HG03103 (cell line): ENCODE data around the gene DYSF.

Source experiments
- ATAC-seq: cut with Tn5 transposase; IDR thresholded peaks from one replicate; pipeline ENCODE4 v1.9.1; 2021; ENCODE audit warnings: low read depth; ENCODE audit not compliant: unreplicated experiment

Gene DYSF

GRCh38 chr2:71714601-71715240 lies 261.4 kb downstream of the DYSF start:
- ATAC-seq = no peak

DNA sequence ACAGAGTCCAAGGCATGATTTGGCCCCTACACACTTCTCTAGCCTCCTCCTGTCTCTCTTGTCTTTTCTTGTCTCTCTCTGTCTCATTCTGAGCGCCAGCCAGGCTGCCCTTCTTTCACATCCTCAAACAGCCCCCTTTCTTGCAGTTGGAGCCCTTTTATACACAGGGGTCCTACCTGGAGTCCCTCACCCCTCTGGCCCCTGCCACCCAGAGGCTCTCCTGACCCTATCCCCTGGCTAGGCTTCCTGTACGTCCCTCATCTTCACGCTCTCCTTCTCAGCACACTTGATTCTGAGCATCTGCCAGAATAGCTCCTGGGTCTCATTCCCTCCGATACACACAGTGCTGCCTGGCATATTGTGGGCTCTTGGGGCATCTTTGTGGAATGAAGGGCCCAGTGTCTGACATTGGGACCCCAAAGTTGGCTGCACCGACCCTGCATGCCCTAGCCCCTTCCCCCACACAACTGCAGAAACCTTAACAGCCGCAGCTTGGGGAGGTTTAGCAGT lies 261.9 kb downstream of the DYSF start:
- ATAC-seq = no peak

DNA sequence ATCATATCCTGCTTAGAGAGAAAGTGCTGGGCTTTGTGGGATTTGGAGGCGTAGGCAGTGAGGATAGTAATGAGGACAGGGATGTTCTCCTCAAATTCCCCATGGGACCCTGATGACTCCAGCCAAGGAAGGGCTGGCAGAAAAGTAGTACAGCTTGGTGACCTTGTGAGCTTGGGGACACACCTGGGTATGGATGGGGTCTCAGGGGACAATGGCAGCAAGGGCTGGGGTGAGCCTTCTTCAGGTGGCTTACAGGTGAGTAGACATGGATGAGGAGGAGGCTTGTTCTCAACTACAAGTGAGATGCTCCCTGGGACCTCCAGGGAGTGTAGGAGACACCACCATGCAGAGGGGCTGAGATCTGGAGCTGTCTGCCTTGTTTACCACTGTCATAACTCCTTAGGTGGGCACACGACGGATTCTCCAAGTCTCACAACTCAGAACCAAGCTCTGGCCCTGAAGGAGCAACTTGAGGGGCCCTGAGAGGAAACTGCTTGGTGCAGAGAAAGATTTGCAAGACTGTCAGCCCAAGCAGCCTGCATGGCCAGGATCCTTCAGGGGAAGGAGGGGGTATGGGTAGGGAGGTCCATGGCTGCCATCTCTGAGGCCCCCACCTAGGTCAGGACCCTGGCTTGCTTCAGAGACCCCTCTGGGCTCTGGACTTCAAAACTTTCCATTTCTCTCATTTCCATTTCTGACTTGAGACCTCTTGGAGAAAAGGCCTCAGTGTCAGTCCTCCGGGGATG lies 262.8 kb downstream of the DYSF start:
- ATAC-seq = no peak

DNA sequence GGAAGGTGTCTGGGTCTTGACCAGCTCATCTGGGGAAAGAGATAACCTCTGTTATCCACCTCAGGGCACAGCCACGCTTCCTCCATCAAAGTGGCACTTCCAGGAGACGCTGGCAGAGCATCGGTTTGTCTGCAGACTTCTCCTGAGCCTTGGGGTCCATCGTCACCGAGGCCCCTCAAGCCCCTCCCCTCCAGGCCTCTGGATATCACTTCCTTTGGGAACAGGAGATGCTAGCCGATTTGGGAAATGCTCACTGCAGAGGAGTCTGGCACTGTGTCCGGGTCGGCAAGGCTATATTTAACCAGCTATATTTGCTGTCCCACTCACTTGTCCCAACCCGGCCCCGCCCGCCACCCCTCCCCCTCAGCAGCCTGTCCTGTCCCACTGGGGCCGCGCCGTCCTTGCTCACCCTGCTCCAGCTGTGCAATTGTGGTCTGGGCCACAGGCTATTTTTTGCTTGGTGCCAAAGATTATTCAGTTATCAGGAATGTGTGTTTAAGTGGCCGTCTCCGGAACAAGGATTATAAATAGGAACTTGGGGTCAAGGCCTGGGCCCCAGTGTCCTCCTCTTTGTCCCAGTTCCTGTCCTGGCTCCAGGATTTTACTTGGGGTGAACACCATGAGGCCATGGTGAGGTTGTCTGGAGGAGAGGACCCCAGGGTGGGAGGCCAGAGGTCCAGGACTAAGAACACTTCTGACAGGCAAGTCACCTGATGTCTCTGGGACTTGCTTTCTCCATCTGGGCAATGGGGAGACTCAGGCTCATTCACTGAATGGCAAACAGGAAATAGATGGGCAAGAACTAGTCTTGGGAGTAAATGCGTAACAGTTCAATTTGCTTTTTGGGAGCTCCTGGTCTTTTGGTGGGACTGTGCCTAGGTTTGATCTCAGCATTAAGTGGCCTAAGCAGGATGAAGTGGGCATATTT lies 263.6 kb downstream of the DYSF start:
- ATAC-seq = no peak

- ATAC-seq = no peak
Observed at GRCh38 chr2:71718686-71719085, 265.3 kb downstream of the DYSF start.

- no peak for ATAC-seq
Observed at GRCh38 chr2:71719520-71720282, 266.3 kb downstream of the DYSF start.

DNA sequence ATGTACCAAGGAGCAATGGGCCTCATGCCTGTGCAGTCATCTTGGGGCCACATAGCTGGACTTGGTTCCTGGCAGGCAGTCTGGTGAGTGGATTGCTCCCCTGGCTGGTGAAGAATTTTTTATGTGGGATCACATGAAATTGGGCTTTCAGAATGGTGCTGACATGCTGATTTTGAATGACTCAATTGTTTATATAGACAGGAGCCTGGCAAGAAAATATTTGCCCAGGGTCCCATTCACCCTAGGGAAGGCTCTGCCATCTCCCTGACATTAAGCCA lies 266.9 kb downstream of the DYSF start:
- no peak for ATAC-seq

DNA sequence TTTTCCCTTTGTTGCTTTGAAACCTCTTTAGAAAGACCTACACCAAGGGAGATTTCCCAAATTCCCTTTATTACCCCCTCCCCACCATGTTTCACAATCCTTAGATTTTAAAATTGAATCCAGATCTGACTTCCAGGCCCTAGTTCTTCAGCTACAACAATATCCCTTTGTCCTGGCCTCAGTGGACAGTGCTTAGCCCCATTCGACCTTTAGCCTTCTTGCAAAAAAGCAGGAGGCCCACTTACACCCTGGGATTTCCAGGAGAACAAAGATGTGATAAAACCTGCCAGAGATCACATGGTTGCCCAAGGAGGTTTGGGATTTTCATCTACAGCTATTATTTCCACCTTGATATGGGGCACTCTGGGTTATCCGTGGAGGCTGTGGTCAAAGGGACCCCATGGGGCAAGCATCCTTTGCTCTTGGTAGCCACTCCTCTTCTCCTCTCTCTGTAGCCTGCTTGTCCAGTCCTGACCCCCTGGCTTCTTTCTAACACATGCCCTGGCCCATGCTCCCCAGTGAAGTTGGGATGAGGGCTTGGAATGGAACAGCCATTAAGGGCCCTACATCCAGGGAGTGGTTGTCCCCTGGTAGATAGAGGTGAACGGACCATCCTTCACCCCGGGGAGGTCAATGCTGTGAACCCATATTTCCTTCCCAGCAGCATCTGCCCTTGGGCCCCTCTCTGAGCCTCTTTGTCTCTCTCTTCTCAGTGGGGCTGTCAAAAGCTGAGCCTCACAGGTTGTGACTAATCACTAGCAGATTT lies 267.4 kb downstream of the DYSF start:
- no peak for ATAC-seq

- no peak for ATAC-seq
Observed at GRCh38 chr2:71721362-71721665, 268.0 kb downstream of the DYSF start.

DNA sequence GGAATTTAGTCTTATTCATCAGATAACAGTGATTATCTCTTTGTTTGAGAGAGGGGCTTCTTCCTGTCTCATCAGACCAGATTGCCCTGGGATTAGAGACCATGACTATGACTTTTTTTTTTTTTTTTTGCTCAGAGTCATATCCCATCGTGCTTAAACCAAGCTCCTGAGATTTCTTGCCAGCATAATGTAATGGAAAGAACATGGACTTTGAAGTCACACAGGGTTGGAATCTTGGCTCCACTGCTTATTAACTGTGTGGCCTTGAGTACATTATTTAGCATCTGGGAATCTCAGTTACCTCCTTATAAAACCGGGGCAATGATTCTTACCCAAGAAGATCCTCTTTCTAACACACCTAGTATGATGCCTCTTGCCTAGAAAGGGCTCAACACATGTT lies 268.3 kb downstream of the DYSF start:
- no peak for ATAC-seq

- no peak for ATAC-seq
Observed at GRCh38 chr2:71722286-71722685, 268.9 kb downstream of the DYSF start.

- ATAC-seq = no peak
Observed at GRCh38 chr2:71724793-71725192, 271.4 kb downstream of the DYSF start.

DNA sequence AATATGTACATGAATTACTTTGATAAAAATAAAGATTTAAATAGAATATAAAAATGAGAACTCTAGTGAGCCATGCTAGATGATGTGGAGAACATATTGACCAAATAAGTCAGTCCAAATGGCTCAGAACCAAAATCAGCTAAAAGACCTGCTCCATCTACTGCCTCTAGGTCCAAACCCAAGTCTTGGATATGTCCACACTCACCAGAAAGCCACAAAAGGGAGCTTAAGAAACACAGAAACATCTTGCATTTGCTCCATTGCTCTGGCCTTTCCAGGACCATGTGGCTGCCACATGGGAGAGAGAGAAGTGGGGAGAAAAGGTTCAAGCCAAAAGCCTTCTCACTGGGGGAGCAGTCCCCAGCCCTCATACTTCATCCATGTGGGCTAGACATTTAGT lies 272.5 kb downstream of the DYSF start:
- no peak for ATAC-seq

- no peak for ATAC-seq
Observed at GRCh38 chr2:71727562-71727961, 274.2 kb downstream of the DYSF start.

DNA sequence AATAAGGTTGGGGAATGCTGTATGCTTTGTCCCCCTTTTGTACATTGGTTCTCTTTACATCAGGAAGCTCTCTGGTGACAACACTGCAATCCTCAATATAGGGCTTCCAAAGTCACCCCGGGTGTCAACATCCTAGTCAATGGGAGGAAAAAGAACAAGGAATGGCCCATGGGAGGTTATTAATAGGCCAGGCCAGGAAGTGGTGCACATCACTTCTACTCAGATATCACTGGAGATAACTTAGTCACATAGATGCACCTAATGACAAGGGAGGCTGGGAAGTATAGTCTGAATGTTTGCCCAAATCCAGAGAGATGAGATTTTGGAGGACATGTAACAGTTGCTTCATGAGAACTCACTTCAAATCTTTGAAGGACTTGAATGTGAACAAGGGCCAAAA lies 274.7 kb downstream of the DYSF start:
- no peak for ATAC-seq

DNA sequence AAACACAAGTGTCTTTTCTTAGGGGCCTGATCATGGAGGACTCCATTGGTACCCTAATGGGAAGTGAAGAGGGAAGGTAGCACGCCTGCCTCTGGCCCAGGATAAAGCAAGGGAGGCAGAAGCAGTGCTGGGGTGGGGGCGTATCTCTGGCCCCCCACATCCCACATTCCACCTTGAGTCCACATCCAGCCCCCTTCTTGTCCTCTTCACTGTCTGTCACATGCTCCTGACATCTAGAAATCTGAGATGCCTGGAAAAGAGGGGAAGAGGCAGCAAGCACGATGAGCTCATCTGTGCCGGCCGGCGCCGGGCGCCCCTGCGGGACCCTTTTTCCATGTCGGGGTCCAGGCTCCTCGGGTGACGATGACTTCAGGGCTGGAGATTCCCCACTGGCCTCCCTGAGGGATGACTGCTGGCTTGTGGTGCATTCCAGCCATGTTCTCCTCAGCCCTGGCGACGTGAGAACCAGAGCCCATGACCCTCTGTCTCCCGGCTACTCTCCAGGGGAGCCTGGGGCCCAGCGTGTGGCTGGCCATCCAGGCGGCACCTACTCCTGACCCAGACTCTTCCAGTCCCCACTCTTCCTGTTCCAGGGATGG lies 277.5 kb downstream of the DYSF start:
- no peak for ATAC-seq

- no peak for ATAC-seq
Observed at GRCh38 chr2:71734620-71735019, 281.3 kb downstream of the DYSF start.

GRCh38 chr2:71735676-71736075 lies 282.3 kb downstream of the DYSF start:
- no peak for ATAC-seq
